K562 (cell line): ENCODE results near the gene BRD7. TPM values are rescaled to one million over a fixed set of nuclear protein-coding genes. Genes with fewer than 3 reads are reported as not detected.

Experiments used
- ATAC-seq: fragments of 200-7000 bp; cut with Tn5 transposase; 3 replicates; pipeline ENCODE4 v1.9.1; 2020; ENCODE audit warnings: moderate library complexity
- BruUV-seq: library from RNA; stranded (reverse); fragments of 400-500 nt; replicated peaks from 2 replicates; lab custom pipeline; 2021; lab: Mats Ljungman, UMichigan
- CTCF ChIA-PET: fragments of 300-600 bp; formaldehyde crosslinking; extraction: SDS; loops from one replicate; lab custom pipeline; 2021; ENCODE audit warnings: low intra/inter-chr PET ratio; lab: Yijun Ruan, JAX
- POLR2A ChIA-PET: fragments of 300-600, 350-650 bp; sonication (Branson Sonifier 250); formaldehyde crosslinking; extraction: SDS; loops from one replicate; lab custom pipeline; 2021; ENCODE audit warnings: antibody characterized with exemption, inconsistent platforms; lab: Yijun Ruan, JAX
- DNase-seq, 4 experiments: peaks; one replicate each; pipeline versions ENCODE4 v3.0.0 to v3.0.0-alpha.2; 2011 to 2018; ENCODE audit warnings: low spot score in 3 of 4, mixed read lengths in 3 of 4; ENCODE audit errors: extremely low read depth in 1 of 4
- FAIRE-seq: peaks from 2 replicates; lab custom pipeline; 2011; peaks lifted over from hg19 to GRCh38; lab: Jason Lieb, UNC
- H2AFZ ChIP-seq: 2 replicates; pipeline ENCODE4 v1.6.0; 2011; ENCODE audit warnings: low read depth, low read length, control low read depth, inconsistent platforms
- H3K27ac ChIP-seq: fragments of 200-600 bp; 3 replicates; pipeline ENCODE4 v1.8.0; 2011; ENCODE audit warnings: low read depth, mild to moderate bottlenecking, control low read depth, inconsistent platforms, low read length, moderate library complexity, mixed read lengths; ENCODE audit errors: extremely low read depth
- H3K27me3 ChIP-seq, 2 experiments: fragments of 300-600 bp in 1 of 2; 2 replicates in 1 of 2; 3 replicates in 1 of 2; pipeline versions ENCODE4 v1.6.0 to v1.8.0; 2011; ENCODE audit warnings: inconsistent platforms in 2 of 2, low read length in 2 of 2, mild to moderate bottlenecking in 1 of 2, mixed read lengths in 1 of 2, moderate library complexity in 1 of 2; ENCODE audit not compliant: control insufficient read depth in 2 of 2, insufficient read depth in 2 of 2
- H3K36me3 ChIP-seq: fragments of 300-600 bp; 3 replicates; pipeline ENCODE4 v1.8.0; 2011; ENCODE audit warnings: mild to moderate bottlenecking, low read length, inconsistent platforms; ENCODE audit not compliant: control insufficient read depth, insufficient read depth
- H3K4me1 ChIP-seq, 2 experiments: fragments of 200-600 bp in 1 of 2; replicated peaks in 1 of 2; 2 replicates in 1 of 2; 3 replicates in 1 of 2; pipeline versions ENCODE4 v1.5.1 to v1.8.0; 2011; ENCODE audit warnings: inconsistent platforms in 2 of 2, low read length in 2 of 2, mild to moderate bottlenecking in 1 of 2, mixed read lengths in 1 of 2, moderate library complexity in 1 of 2; ENCODE audit not compliant: control insufficient read depth in 2 of 2, insufficient read depth in 2 of 2
- H3K4me2 ChIP-seq: 2 replicates; pipeline ENCODE4 v1.6.1; 2011; ENCODE audit warnings: low read length, control low read depth, inconsistent platforms, mixed read lengths; ENCODE audit not compliant: insufficient read depth
- H3K4me3 ChIP-seq: fragments of 200-600 bp; sonication (generic), shearing (Covaris generic); 2 replicates; pipeline ENCODE4 v1.5.1; 2016; ENCODE audit warnings: control low read depth, inconsistent platforms
- H3K79me2 ChIP-seq: fragments of 200-600 bp; 3 replicates; pipeline ENCODE4 v1.8.0; 2011; ENCODE audit warnings: low read length, inconsistent platforms; ENCODE audit not compliant: control insufficient read depth, insufficient read depth
- H3K9ac ChIP-seq, 2 experiments: 2 replicates each; pipeline versions ENCODE4 v1.6.0 to v1.6.1; 2011; ENCODE audit warnings: low read depth in 2 of 2, low read length in 2 of 2, control low read depth in 1 of 2, inconsistent platforms in 1 of 2, mild to moderate bottlenecking in 1 of 2, mixed read lengths in 1 of 2; ENCODE audit not compliant: insufficient read depth in 1 of 2
- H3K9me1 ChIP-seq: one replicate; pipeline ENCODE4 v1.6.0; 2011; ENCODE audit warnings: inconsistent platforms, mild to moderate bottlenecking, low read length, moderate library complexity; ENCODE audit not compliant: control insufficient read depth, insufficient read depth
- H3K9me3 ChIP-seq: replicated peaks from 2 replicates; pipeline ENCODE4 v1.5.1; 2011; ENCODE audit warnings: low read depth, low read length, inconsistent platforms; ENCODE audit not compliant: control insufficient read depth, insufficient read depth
- H4K20me1 ChIP-seq: replicated peaks from 2 replicates; pipeline ENCODE4 v1.6.1; 2011; ENCODE audit warnings: low read length, inconsistent platforms, mixed read lengths; ENCODE audit not compliant: control insufficient read depth, insufficient read depth
- ARID2 ChIP-seq: fragments of 450-650 bp; IDR thresholded peaks from 2 replicates; pipeline ENCODE4 v1.6.1; 2017; ENCODE audit warnings: antibody characterized with exemption, mild to moderate bottlenecking
- SAP30 ChIP-seq: fragments of 200-600 bp; sonication (generic); IDR thresholded peaks from 2 replicates; pipeline ENCODE4 v1.6.1; 2012; ENCODE audit warnings: borderline replicate concordance, low read depth, mild to moderate bottlenecking, moderate library complexity, low read length, control low read depth, inconsistent platforms; ENCODE audit not compliant: insufficient read depth, poor library complexity, severe bottlenecking
- SETDB1 ChIP-seq: IDR thresholded peaks from one replicate; pipeline ENCODE4 v1.6.1; 2012; ENCODE audit warnings: low read length, control low read depth, inconsistent platforms
- TSC22D4 ChIP-seq: fragments of 450-650 bp; IDR thresholded peaks from 2 replicates; pipeline ENCODE4 v1.6.1; 2016; ENCODE audit warnings: missing genetic modification characterization, missing biosample characterization, control low read depth
- ZBTB11 ChIP-seq, 3 experiments: fragments of 200-800 bp in 1 of 3; fragments of 250-450 bp in 1 of 3; fragments of 450-650 bp in 1 of 3; sonication (Bioruptor Pico) in 1 of 3; sonication (Bioruptor generic) in 1 of 3; formaldehyde crosslinking in 1 of 3; IDR thresholded peaks; 2 replicates each; pipeline versions ENCODE4 v1.6.1 to v1.8.0; 2016 to 2022; ENCODE audit warnings: mild to moderate bottlenecking in 2 of 3, missing genetic modification characterization in 2 of 3, missing compliant biosample characterization in 1 of 3, moderate library complexity in 1 of 3
- ZNF431 ChIP-seq: sonication (generic); formaldehyde crosslinking; IDR thresholded peaks from 2 replicates; pipeline ENCODE4 v1.8.0; 2022; ENCODE audit warnings: mild to moderate bottlenecking, missing genetic modification reagents
- ZNF507 ChIP-seq: conservative IDR thresholded peaks from 2 replicates; pipeline ENCODE4 v1.6.1; 2017; ENCODE audit warnings: missing genetic modification characterization, missing compliant biosample characterization
- ZNF589 ChIP-seq: fragments of 200-800 bp; sonication (Bioruptor generic); IDR thresholded peaks from 2 replicates; pipeline ENCODE4 v1.6.1; 2016; ENCODE audit warnings: low read depth, missing genetic modification characterization, missing compliant biosample characterization
- WGBS: fragments of 100-300 bp; shearing (Covaris generic); methylation state at CpG from one replicate; pipeline ENCODE4 v1.1.6; 2016; ENCODE audit warnings: low coverage, mixed read lengths; ENCODE audit not compliant: insufficient coverage; ENCODE audit errors: missing lambda C conversion rate; 5-methylcytosine and 5-hydroxymethylcytosine counted together
- in situ Hi-C: fragments of 300-500 bp; cut with MboI; formaldehyde crosslinking; loops from 4 replicates; pipeline ENCODE4 v1.15.0; 2018; ENCODE audit warnings: inconsistent platforms, mixed read lengths
- intact Hi-C: fragments of 100-400 bp; cut with micrococcal nuclease; formaldehyde crosslinking; loops from 2 replicates; pipeline ENCODE4 v1.14.2; 2022
- polyA plus RNA-seq, 8 experiments: library from polyadenylated mRNA; depleted of rRNA in 4 of 8; stranded (reverse) in 5 of 8; unstranded in 3 of 8; fragments of >200 nt; fragmentation: Nextera tagmentation in 2 of 8; fragmentation: Illumina TruSeq in 1 of 8; extraction: Ambion mirVana in 2 of 8; extraction: Trizol in 1 of 8; gene quantifications; 2 replicates each; pipeline versions ENCODE4 v1.2.1 to v1.2.3, GENCODE V29; 2011 to 2014; ENCODE audit warnings: inconsistent platforms in 1 of 8, missing spikeins in 1 of 8
- total RNA-seq, 7 experiments: library from RNA; depleted of rRNA in 6 of 7; stranded (reverse); fragments of >200 nt in 6 of 7; fragmentation: Illumina TruSeq in 2 of 7; extraction: Trizol in 2 of 7; gene quantifications; 2 replicates each; pipeline versions ENCODE4 v1.2.1 to v1.2.3, GENCODE V29; 2011 to 2021; ENCODE audit warnings: low replicate concordance in 1 of 7

The BRD7 gene
- total and polyA plus RNA-seq, 9 of the 15 experiments (the other 6 are each of a cell fraction or from before 2014, with no cell fraction given): 20.6 to 101 (median 68.7) TPM

- TF ChIP-seq ZBTB11 (CRISPR knock-in tag; IDR thresholded peaks at IDR 0.05): peak in 2 of 3 experiments; percentile 13 to 77; a peak in 2 of 6 replicates
- TF ChIP-seq ARID2: no peak
Measured at GRCh38 chr16:50282010-50282538, 86.7 kb downstream of the BRD7 start (continued).

GRCh38 chr16:50281391-50282009 lies 87.3 kb downstream of the BRD7 start:
- H3K4me2 ChIP-seq: peak overlapping the region; percentile 7; the same call in 1 of the 2 replicates
- no peak for DNase-seq
- H4K20me1 ChIP-seq: peaks cover 34% of the 10 kb centered on the region
- H3K27me3 ChIP-seq: no peaks in the 10 kb centered on the region
- H3K36me3 ChIP-seq: peaks cover 56% of the 10 kb centered on the region
- 0 out of 2 replicates have a peak, but pooled peaks have one; percentile 29 for TF ChIP-seq ZNF589 (CRISPR knock-in tag)
- TF ChIP-seq SETDB1: no peak
- TF ChIP-seq SAP30: no peak
- TF ChIP-seq ZNF507 (tag): no peak
- peak; percentile 48; the same call in 1 of the 2 replicates for TF ChIP-seq ZNF431
- no peak for TF ChIP-seq TSC22D4 (tag)
- WGBS: 66% methylated on average over 17 of the region's 21 CpGs
- intact Hi-C loops: no loop called here
- peaks cover 12% of the 10 kb centered on the region for H3K9me1 ChIP-seq
- H3K4me3 ChIP-seq: no peak overlapping the region
- BruUV-seq: no TSS peak
- H3K9ac ChIP-seq: peak overlapping the region; percentile 9 to 84; a peak in 3 of 4 replicates
- in situ Hi-C loops: no loop called here
- H3K27ac ChIP-seq: peak overlapping the region; percentile 60; the same call in 2 of the 3 replicates
- FAIRE-seq: no peak
- ChIA-PET CTCF (no interaction called here), POLR2A (interaction anchor here (0.6 to 3.8 kb wide), 2 partner anchors 13 to 14 kb away, joined by 3 to 13 read pairs; no protein-coding TSS in a partner anchor)
- ATAC-seq: no peak
- peaks cover under 1% of the 10 kb centered on the region for H3K9me3 ChIP-seq
- no peak overlapping the region for H2AFZ ChIP-seq
- peaks cover 98% of the 10 kb centered on the region for H3K79me2 ChIP-seq
- H3K4me1 ChIP-seq: peaks cover 43 to 47% of the 10 kb centered on the region in 2 experiments
